HK-2 (cell line): ENCODE data around the gene ZFHX3.

Source experiments
- DNase-seq: peaks from one replicate; pipeline ENCODE4 v3.0.0-alpha.2; 2018; ENCODE audit not compliant: unreplicated experiment

ZFHX3 gene

DNA sequence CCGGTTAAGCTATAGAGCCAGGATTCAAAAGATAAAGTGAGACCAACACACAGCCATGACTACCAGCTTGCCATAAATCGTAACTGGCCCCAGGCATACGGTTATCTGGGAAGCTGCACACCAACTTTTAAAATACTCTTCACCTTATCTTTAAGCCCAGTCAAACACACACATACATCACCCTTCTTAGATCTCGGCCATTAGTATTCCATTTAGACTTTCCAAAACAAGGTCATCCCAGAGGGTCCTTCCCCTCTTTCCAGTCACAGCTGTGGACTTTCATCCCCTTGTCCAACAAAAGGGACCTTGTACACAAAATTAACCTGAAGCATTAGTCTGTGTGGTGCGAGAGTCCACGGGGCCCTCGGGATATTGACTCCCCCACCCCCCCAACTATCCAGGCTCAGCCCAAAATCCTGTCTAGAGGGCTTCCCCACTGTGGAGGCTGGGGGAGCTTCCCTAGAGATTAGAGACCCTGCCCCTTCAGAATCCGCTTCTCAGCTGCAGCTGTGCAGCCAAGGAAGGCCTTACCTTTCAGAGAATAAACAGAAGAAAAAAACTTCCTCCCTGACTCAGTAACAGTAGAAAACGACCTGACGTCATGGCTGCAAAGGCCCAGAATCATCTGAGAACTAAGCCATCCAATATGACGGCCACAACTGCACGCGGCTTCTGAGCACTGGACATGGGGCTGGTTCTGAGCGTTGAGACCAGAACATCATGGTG lies 9.9 kb downstream of the ZFHX3 start:
- no peak for DNase-seq

DNA sequence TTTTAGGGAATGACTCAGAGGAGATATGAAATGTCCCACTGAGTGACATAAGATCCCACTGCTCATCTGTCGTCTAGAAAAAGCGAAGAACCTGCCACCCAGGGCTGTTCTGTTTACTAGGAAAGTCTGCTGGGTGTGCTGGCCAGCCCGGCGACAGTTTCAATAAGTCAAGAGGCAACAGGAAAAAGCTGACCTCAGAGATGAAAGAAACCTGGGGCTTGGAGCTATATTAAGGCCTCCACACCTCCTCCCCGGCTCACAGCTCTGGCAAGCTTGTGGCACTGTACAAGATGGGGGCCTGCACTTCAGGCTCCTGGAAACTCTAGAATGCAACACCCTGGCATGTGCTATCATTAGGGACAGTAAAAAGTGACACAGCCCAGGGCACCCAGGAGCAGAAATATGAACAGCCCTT lies 10.6 kb downstream of the ZFHX3 start:
- no peak for DNase-seq

DNA sequence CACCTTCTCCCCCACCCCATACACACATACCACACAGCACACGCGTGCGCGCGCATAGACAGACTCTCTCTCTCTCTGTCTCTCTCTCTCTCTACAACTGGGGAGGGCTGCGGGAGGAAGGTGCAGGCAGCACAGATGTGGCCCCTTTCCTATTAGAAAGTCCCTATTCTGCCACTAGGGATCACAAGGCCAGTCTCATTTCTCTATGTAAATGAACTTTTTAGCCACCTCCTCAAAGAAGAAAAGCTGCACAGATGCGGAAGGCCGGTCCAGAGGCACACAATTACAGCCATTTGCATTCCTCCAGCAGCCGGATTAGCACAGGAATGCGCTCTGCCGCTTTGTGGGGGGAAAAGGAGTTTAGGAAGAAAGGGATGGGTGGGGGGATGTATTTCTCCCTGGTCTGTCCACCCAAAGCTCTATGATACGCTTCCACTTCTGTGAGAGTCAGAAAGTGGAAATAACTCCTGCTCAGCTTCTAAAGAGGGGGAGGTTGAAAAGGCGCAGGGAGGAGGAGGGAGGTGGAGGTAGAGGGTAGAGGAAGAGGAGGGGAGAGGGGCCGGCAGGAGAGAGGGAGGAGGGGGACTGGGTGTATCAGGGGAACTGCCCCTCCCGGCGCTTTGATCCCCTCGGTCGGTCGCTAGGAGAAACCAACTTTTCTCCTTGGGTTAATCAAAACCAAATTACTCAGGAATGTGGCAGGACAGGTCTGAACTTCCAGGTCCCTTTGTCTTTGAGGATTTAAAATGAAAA lies 11.7 kb downstream of the ZFHX3 start:
- DNase-seq: no peak

DNA sequence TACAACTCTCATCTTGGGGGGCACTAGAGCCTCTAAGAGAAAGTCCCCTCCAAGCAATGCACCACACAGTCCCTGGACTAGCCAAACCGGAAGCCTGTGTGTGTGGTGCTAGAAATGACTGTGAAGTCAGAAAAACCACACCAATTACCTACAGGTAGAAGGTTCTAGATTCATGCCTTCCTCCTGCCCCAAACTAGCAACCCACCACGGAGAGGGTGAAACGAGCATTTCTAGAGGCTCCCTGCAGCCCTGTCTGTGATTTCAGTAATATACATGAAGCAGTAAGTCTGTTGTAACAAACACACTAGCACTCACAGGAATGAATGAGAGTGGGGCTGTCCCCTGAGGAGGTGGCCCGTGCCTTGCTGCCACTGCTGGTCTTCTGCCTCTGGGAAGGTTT lies 13.6 kb downstream of the ZFHX3 start:
- no peak for DNase-seq

DNA sequence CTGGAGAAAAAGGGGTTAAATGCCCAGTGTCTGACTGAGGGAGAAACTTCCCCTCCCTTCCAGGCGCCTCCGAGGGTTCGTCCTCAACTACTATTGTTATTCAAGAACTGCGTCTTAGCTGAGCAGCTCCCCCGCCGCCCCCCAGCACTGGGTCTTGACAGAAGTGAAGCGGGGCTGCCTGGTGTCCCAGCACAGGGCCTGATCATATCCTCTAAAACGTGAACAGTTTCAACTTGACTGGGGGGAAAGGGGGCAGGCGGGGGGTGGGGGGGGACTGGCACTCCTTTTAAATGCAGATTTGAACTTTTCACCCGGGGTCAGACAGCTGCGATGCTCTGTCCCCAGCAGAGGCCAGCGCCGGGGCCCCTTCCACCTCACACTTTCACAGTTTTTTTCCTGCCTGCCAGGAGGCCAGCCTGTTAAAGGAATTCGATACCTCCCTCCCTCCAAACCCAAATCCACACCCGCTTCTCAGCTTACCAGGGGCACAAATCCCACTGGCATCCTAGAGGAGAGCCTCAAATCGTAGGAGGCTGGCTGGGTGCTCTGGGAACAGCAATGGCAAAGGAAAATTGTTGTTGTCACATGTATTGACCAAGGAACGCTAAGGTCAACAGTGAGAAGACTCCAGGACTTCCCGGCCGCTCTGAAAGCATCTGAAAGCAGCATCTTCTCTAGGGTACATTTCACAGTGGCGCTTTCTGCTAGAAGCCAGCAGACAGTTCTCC lies 14.5 kb downstream of the ZFHX3 start:
- DNase-seq: no peak

DNA sequence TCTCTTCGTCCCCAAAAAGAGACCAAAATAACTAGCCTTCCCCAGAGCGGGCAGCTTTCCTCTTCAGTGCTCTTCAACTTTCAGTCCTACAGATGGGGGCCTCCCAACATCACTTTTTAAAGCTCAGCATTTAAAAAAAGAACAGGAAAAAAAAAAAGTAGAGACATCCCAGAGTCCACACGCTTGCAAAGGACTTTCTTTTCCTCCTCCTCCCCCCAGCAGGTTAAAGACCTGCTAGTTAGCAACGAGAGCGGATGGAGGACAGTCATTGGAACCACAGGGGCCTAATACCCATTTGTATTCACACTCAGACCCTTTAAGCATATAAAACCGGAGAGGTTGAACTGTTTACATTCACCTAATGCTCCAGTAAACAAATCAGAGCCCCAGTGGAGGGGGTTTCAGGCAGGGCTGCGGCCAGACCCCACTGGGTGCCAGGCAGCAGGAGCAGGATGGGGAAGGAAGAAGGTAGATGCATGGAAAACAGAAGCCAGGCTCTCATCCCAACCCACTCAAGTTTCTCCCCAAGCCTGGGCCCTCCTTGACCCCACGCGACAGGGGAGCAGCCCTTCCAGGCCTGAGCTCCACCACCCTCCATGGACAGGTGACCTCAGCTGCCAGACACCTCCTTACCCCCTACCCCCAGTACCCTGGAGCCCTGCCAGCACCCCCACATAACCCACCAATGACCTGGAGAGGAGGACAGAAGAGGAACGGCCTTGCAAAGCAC lies 15.2 kb downstream of the ZFHX3 start:
- no peak for DNase-seq

DNA sequence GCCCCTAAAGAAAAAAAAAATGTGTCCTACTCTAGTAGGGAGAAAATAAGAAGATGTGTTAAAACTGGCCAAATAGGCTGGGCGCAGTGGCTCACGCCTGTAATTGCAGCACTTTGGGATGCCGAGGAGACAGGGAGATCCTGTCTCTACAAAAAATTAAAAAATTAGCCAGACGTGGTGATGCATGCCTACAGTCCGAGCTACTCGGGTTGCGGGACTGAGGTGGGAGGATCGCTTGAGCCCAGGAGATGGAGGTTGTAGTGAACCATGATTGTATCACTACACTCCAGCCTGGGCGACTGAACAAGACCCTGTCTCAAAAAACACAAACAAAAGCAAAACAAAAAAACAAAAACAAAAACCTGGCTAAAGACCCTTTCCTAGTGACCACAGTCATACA lies 15.9 kb downstream of the ZFHX3 start:
- DNase-seq: no peak

DNA sequence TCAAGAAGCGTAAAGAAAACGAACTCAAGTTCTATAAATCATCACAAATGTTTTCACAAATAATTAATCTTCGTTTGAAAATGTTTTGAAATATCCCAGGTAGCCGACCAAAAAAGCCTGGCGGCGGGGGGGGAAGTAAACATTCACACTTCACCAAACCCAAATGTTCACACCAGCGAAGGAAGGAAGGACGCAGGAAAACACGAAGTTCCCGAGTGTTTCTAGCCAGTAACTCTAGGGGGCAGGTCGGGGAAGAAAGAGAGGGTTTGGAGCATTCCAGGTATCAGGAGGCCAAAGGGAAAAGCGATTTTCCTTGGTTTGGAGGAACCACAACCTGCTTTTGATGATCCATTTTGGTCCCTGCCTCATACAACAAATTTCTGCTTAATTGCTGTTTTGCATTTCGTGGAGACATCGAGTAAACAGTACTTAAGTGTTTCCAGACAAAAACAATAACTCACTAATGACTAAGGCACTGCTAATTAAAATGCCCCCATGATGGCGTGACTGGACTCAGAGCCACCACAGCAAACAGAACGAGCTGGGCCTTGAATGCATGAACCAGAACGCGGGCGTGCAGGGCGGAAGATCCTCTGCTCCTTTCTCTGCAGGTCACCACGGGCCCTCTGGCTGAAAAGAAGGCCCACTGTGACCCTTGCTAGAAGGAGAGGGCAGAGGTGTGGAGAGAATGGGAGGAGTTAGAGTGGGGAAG lies 16.6 kb downstream of the ZFHX3 start:
- no peak for DNase-seq

DNA sequence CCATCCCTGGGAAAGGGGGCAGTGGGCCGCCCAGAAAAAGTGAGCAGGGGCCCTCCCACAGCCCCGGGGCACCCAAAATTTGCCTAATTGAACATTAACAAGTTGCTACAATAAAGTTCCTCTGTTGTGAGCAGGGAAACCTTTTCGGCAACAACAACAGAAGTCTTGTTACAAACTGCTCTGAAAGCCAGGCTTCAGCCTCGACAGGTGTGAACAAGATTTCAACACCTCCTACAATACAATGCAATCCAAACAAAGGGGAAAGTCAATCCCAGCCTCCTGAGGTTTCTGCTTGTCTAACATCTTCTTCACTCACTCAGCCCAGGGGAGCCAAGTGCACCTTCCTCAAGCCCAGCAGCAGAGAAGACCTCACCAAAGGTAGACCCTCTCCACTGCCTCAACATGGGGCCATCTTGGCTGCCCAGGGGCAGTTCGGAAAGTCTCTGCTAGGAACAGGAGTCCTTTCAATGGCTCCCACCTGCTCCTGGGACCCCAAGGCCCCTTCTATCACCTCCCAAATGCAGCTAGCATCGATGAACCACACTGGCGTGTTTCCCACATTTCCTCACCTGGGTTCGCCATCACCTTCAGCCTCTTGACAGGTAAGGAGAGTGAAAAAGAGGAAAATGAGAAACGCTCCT lies 19.1 kb downstream of the ZFHX3 start:
- no peak for DNase-seq

DNA sequence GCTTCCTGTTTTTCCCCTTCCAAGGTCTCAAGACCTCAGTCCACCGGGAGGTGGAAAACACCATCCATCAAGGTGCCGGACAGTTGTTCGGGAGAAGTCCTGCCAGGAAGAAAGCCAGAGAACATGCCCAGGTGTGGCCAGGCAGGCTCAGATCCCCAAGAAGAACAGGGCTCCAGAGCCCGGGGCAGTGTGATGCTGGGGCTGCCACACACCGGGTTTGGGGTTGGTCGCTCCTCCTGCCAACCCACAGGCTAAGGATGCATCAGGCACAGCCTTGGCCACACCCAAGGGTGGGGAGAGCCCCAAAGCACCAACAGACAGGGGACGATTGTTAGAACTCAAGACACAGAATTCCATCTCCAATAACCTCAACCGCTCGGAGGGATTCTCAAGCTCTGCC lies 19.7 kb downstream of the ZFHX3 start:
- DNase-seq: no peak

DNA sequence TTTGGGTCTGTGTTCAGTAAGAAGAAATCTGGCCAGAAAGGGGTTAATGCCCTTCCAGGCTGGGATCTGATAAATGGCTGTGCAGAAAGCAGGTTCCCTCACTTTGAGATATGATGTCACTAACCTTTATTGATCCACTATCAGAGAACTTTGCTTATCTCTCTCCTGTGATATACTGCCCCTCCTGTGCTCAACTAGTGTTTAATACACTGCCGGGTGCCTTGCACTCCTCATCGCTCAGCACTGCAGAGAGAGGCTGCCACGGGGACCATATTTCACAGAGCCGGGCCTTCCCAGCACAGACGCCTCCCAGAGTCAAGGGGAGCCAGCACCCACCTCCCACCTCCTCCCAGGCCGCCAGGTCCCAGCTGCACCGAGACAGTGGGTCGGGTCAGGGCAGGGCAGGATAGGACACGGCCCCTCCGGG lies 20.2 kb downstream of the ZFHX3 start:
- DNase-seq: no peak

DNA sequence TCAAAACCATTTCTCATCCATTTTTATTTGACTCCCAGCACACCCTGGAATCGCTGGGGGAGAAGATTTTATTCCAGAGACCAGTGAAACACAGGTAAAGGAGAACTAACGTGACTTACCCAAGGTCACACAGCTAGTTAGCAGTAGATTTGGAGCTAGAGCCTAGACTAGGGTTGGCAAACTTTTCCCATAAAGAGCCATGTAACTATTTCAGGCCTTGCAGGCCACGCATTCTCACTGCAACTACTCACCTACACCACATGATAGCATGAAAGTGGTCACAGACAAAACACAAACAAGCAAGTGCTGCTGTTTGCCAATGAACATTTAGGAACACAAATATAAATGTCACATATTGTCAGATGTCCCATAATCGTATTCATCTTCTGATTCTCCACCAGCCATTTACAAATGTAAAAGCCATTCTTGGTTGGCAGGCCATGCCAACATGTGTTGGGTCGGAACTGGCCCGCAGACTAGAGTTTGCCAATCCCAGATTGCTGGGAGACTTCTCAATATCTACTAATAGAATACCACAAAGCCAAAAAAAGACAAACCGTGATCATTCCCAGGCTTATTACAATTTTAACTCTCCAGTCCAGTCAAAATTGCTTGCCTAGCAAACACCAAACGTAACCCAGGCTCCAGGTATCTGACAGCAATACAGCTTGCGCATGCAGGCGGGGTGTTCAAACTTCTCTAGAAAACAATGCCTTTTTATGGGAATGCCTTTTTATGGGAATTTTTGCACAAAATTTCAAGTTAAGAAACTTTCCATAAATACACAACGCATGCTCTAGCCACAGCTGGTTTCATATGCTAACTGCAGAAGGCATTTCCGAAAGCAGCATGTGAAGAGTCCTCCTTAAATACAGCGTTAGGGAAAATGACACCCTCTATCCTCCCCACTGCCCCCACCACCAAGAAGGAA lies 20.9 kb downstream of the ZFHX3 start:
- DNase-seq: no peak

DNA sequence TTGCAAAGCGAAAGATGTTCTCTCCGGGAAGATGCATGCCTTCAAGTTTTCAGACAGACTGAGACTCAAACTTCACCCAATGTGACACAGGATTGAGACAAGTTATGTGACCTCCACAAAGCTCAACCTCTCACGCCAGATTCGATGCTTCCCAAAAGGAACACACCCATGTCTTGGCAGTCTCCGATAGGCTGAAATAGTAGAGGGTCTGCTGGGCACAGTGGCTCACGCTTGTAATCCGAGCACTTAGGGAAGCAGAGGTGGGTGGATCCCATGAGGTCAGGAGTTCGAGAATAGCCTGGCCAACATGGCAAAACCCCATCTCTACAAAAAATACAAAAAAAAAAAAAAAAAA lies 22.1 kb downstream of the ZFHX3 start:
- DNase-seq: no peak

DNA sequence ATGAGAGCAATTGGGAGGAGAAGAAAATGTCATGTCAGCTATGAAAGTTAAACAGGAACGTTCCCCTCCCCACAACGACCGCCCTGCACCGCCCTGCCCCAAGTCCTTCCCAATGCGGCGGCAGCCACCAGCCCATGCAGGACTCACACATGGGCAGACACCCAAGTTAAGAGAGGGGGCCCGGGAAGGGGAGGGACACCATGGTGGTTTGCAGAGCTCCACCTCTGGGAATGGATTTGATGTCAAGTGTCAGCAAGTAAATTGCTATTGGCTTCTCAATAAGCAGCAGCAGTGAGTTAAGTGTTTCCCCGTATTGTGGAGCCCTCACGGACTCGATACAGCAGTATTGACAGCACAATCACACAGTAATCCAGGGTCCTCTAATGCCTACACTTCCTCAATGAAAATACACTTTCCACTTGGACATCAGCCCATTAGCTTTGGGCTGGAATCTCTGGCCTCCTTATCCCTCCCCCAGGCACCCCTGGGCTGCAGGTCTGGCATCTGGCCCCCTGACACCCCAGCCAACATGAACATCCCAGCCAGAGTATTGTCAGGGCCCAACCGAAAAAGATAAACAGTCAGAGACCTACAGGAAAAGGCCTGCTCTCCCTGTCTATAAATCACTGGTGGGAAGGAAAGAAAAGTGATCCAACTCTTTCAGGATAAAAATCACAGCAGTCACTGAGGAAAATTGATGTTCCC lies 22.6 kb downstream of the ZFHX3 start:
- DNase-seq: no peak

DNA sequence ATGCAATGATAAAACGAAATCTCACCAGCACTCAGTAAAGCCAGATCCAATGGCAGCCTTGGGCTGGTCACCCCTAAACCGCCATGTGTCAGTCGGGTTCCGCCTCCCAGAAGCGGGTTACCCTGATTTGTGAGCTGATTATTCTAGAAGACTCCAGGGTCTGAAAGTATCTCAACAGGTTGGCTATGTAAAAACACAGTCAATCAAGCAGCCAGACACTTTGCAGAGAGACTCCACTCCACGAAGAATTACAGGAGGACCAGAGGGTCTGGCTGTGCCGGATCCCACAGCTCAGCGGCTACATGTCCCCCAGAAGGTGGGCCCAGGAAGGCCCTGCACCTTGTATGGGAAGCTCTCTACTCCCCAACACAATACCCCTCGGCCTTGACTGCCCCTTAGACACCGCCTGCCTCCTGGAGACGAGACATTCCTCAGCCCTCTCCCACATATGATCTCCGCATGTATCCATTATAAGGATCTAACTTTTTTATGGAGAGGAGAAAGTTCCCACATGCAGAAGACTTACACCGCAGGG lies 23.3 kb downstream of the ZFHX3 start:
- DNase-seq: no peak

DNA sequence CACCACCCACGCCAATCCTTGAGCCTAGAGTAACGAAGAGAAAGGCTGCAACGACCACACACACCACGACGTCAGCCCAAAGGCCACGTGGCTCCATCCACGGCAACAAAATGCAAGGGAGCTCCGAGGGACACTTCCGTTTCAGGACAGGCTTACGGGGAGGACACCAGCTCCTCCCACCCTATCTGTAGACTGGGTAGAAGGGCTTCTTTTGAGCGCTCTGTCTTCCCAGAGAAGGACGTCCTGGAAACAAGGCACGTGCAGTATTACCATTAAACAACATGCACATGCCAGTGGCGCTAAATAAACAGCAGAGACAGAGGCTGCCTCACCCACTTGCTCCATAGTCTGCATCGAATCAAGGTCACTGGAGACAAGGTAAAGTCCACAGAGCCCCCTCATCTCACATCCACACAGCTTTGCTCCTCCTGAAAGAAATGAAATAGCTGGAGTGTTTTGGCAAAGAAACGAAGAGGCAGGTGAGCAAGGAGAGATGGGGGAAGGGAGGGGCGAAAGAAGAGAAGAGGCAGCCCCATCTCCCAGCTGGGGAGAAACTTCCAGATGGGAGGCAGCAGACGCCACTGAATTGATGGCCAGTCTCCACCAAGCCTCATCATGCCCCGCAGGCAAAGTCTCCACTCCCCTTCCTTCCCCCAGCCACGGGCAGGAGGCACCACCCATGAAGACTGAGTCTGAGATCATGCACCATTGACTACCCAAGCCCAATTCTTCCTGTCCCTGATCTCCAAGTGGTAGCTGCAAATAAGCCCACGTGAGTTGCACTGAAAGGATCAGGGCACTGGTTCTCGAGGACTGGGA lies 24.0 kb downstream of the ZFHX3 start:
- DNase-seq: no peak

DNA sequence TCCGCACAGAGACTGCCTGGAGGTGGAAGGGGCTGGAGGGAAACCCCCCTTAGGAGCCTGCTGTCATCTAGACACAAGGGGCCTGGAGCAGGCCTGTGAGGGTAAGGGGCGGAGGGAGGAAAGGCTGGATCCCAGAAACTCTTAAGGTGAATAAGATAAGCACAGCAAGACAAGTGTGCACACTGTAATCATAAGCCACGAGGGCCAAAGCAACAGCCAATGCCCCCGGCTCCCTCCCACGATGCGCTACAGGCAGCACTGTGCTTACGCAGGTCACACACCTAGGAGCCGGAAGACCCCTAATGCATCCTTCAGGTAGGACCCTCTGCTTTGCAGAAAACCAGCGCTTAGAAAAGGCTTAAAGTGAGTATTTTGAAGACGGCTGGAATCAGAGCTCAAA lies 24.6 kb downstream of the ZFHX3 start:
- DNase-seq: no peak

DNA sequence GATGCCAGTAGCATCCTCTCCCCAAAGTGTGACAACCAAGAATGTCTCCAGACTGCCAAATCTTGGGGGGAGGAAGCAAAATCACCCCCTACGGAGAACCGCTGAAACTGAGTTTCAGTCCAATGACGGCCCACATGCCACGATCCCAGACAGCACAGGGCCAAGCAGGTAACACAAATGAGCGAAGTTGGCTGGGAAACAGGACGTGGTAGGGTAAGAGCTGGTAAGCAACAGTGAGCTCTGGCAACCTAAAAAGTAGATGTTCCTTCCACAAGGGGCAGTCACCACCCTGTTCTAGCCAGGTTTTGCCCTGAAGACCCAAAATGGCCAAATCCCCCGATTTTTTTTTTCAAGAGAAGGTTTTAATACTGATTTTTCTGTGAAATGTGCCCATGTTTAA lies 25.4 kb downstream of the ZFHX3 start:
- no peak for DNase-seq
